HEK293 (cell line): ENCODE measurements around the gene PPM1N.

Experiments
- EGR2 ChIP-seq: fragments of 450-650 bp; formaldehyde crosslinking; IDR thresholded peaks from 2 replicates; pipeline ENCODE4 v1.5.1; 2016; ENCODE audit warnings: low read depth, missing biosample characterization, missing genetic modification characterization
- GFI1B ChIP-seq: fragments of 450-650 bp; formaldehyde crosslinking; IDR thresholded peaks from 2 replicates; pipeline ENCODE4 v1.5.1; 2016; ENCODE audit warnings: missing biosample characterization, missing genetic modification characterization
- GLI2 ChIP-seq: fragments of 450-650 bp; formaldehyde crosslinking; IDR thresholded peaks from 2 replicates; pipeline ENCODE4; 2017; ENCODE audit warnings: missing biosample characterization, missing genetic modification characterization, low read depth, borderline replicate concordance
- IKZF3 ChIP-seq: fragments of 450-650 bp; IDR thresholded peaks from 2 replicates; pipeline ENCODE4 v1.5.0; 2018; ENCODE audit warnings: missing biosample characterization, mild to moderate bottlenecking, missing genetic modification characterization, moderate library complexity
- INSM2 ChIP-seq: fragments of 450-650 bp; formaldehyde crosslinking; IDR thresholded peaks from 2 replicates; pipeline ENCODE4 v1.5.1; 2016; ENCODE audit warnings: missing biosample characterization, missing genetic modification characterization
- KLF1 ChIP-seq: fragments of 450-650 bp; formaldehyde crosslinking; IDR thresholded peaks from 2 replicates; pipeline ENCODE4 v1.5.1; 2016; ENCODE audit warnings: missing biosample characterization, missing genetic modification characterization
- KLF8 ChIP-seq: fragments of 450-650 bp; formaldehyde crosslinking; IDR thresholded peaks from 2 replicates; pipeline ENCODE4 v1.5.1; 2016; ENCODE audit warnings: missing biosample characterization, missing genetic modification characterization
- PATZ1 ChIP-seq: fragments of 450-650 bp; formaldehyde crosslinking; IDR thresholded peaks from 2 replicates; pipeline ENCODE4 v1.5.1; 2016; ENCODE audit warnings: missing biosample characterization, missing genetic modification characterization
- SALL2 ChIP-seq: fragments of 450-650 bp; formaldehyde crosslinking; IDR thresholded peaks from 2 replicates; pipeline ENCODE4 v1.5.0; 2017; ENCODE audit warnings: missing biosample characterization, mild to moderate bottlenecking, missing genetic modification characterization, borderline replicate concordance
- SCRT1 ChIP-seq: fragments of 450-650 bp; formaldehyde crosslinking; IDR thresholded peaks from 2 replicates; pipeline ENCODE4 v1.5.1; 2016; ENCODE audit warnings: missing biosample characterization, missing genetic modification characterization, borderline replicate concordance
- SCRT2 ChIP-seq: fragments of 450-650 bp; formaldehyde crosslinking; IDR thresholded peaks from 2 replicates; pipeline ENCODE4 v1.5.1; 2016; ENCODE audit warnings: missing biosample characterization, missing genetic modification characterization
- ZBTB10 ChIP-seq: fragments of 450-650 bp; formaldehyde crosslinking; IDR thresholded peaks from 2 replicates; pipeline ENCODE4 v1.5.1; 2016; ENCODE audit warnings: missing biosample characterization, missing genetic modification characterization
- ZBTB21 ChIP-seq: fragments of 450-650 bp; formaldehyde crosslinking; IDR thresholded peaks from 2 replicates; pipeline ENCODE4 v1.5.1; 2017; ENCODE audit warnings: missing biosample characterization, missing genetic modification characterization
- ZFHX2 ChIP-seq: fragments of 450-650 bp; formaldehyde crosslinking; conservative IDR thresholded peaks from 2 replicates; pipeline ENCODE4 v1.5.1; 2016; ENCODE audit warnings: missing biosample characterization, missing genetic modification characterization
- ZNF10 ChIP-seq: fragments of 450-650 bp; formaldehyde crosslinking; IDR thresholded peaks from 2 replicates; pipeline ENCODE4 v1.5.1; 2017; ENCODE audit warnings: missing biosample characterization, missing genetic modification characterization
- ZNF175 ChIP-seq: fragments of 450-650 bp; formaldehyde crosslinking; IDR thresholded peaks from 2 replicates; pipeline ENCODE4 v1.5.1; 2016; ENCODE audit warnings: missing biosample characterization, missing genetic modification characterization
- ZNF19 ChIP-seq: fragments of 450-650 bp; formaldehyde crosslinking; IDR thresholded peaks from 2 replicates; pipeline ENCODE4; 2016; ENCODE audit warnings: missing biosample characterization, missing genetic modification characterization, low read depth
- ZNF248 ChIP-seq: fragments of 450-650 bp; formaldehyde crosslinking; IDR thresholded peaks from 2 replicates; pipeline ENCODE4 v1.5.1; 2017; ENCODE audit warnings: missing biosample characterization, missing genetic modification characterization
- ZNF26 ChIP-seq: fragments of 450-650 bp; formaldehyde crosslinking; IDR thresholded peaks from 2 replicates; pipeline ENCODE4 v1.5.1; 2016; ENCODE audit warnings: missing biosample characterization, missing genetic modification characterization
- ZNF324 ChIP-seq: fragments of 450-650 bp; formaldehyde crosslinking; IDR thresholded peaks from 2 replicates; pipeline ENCODE4 v1.5.1; 2016; ENCODE audit warnings: missing biosample characterization, missing genetic modification characterization
- ZNF416 ChIP-seq: fragments of 450-650 bp; formaldehyde crosslinking; IDR thresholded peaks from 2 replicates; pipeline ENCODE4 v1.5.1; 2016; ENCODE audit warnings: missing biosample characterization, missing genetic modification characterization
- ZNF544 ChIP-seq: fragments of 450-650 bp; formaldehyde crosslinking; IDR thresholded peaks from 2 replicates; pipeline ENCODE4 v1.5.0; 2017; ENCODE audit warnings: missing biosample characterization, missing genetic modification characterization
- ZNF560 ChIP-seq: fragments of 450-650 bp; formaldehyde crosslinking; IDR thresholded peaks from 2 replicates; pipeline ENCODE4 v1.5.1; 2017; ENCODE audit warnings: missing biosample characterization, missing genetic modification characterization, borderline replicate concordance
- ZNF561 ChIP-seq: fragments of 450-650 bp; IDR thresholded peaks from 2 replicates; pipeline ENCODE4 v1.5.1; 2018; ENCODE audit warnings: missing biosample characterization, missing genetic modification characterization, borderline replicate concordance
- ZNF580 ChIP-seq: fragments of 450-650 bp; formaldehyde crosslinking; IDR thresholded peaks from 2 replicates; pipeline ENCODE4 v1.5.1; 2016; ENCODE audit warnings: missing biosample characterization, missing genetic modification characterization
- ZNF707 ChIP-seq: fragments of 450-650 bp; formaldehyde crosslinking; IDR thresholded peaks from 2 replicates; pipeline ENCODE4 v1.5.1; 2016; ENCODE audit warnings: missing biosample characterization, missing genetic modification characterization
- ZNF768 ChIP-seq: fragments of 450-650 bp; formaldehyde crosslinking; IDR thresholded peaks from 2 replicates; pipeline ENCODE4 v1.5.1; 2018; ENCODE audit warnings: missing biosample characterization, mild to moderate bottlenecking, missing genetic modification characterization
- ZNF830 ChIP-seq: fragments of 450-650 bp; IDR thresholded peaks from 2 replicates; pipeline ENCODE4 v1.5.0; 2018; ENCODE audit warnings: missing biosample characterization, missing genetic modification characterization, low read depth, mild to moderate bottlenecking, moderate library complexity
- ZSCAN18 ChIP-seq: fragments of 450-650 bp; formaldehyde crosslinking; IDR thresholded peaks from 2 replicates; pipeline ENCODE4 v1.5.1; 2016; ENCODE audit warnings: missing biosample characterization, missing genetic modification characterization
- TF ChIP-seq, protein P1 (sequence below): fragments of 450-650 bp; formaldehyde crosslinking; IDR thresholded peaks from 2 replicates; pipeline ENCODE4 v1.5.1; 2016; ENCODE audit warnings: missing biosample characterization, missing genetic modification characterization

The PPM1N gene

DNA sequence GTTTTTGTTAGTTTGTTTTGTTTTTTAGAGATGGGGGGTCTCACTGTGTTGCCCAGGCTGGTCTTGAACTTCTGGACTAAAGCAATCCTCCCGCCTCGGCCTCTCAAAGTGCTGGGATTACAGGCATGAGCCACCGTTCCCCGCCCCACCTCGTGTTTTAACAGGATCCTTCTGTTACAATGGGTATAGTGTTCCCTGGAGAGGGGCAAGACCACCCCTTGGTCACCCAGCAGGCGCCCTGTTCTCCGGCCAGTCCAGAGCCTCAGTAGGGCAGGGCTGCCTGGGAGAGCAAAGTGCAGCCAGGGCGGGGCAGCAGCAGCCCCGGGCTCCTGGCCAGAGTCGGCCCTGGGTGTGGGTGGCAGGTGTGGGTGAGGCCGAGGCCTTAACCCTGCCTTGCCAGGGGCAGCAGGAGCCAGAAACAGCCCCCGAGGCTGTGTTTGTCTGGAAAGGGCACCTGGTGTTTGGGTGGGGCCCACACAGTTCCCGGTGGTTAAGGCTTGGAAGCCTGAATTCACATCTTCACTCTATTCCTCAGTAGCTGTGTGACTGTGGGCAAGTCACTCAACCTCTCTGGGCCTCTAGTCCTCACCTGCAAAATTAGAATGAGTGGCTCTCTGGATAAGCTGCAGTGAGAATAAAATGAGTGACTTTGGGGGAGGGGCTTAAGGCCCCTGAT is 16.3 kb downstream of the PPM1N start (continued):
- no peak for TF ChIP-seq ZNF707 (tag by site-specific recombination)
- TF ChIP-seq IKZF3 (tag by site-specific recombination): no peak
- TF ChIP-seq PATZ1: no peak
- TF ChIP-seq ZNF544: no peak
- TF ChIP-seq ZBTB10 (tag by site-specific recombination): no peak
- TF ChIP-seq ZNF768: peak; percentile 84
- TF ChIP-seq ZNF561 (tag by site-specific recombination): no peak
- TF ChIP-seq ZNF10 (tag by site-specific recombination): no peak
- TF ChIP-seq ZNF830: no peak
- no peak for TF ChIP-seq SALL2 (tag by site-specific recombination)
- no peak for TF ChIP-seq ZNF416 (tag by site-specific recombination)
- no peak for TF ChIP-seq ZNF324 (tag by site-specific recombination)
- peak; percentile 85 for TF ChIP-seq EGR2 (tag by site-specific recombination)
- TF ChIP-seq ZNF560 (tag by site-specific recombination): no peak
- no peak for TF ChIP-seq ZSCAN18
- TF ChIP-seq, protein P1, sequence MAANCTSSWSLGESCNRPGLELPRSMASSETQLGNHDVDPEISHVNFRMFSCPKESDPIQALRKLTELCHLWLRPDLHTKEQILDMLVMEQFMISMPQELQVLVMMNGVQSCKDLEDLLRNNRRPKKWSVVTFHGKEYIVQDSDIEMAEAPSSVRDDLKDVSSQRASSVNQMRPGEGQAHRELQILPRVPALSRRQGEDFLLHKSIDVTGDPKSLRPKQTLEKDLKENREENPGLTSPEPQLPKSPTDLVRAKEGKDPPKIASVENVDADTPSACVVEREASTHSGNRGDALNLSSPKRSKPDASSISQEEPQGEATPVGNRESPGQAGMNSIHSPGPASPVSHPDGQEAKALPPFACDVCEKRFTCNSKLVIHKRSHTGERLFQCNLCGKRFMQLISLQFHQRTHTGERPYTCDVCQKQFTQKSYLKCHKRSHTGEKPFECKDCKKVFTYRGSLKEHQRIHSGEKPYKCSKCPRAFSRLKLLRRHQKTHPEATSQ (tag by site-specific recombination): no peak
- TF ChIP-seq INSM2 (tag by site-specific recombination): no peak
- no peak for TF ChIP-seq SCRT2 (tag by site-specific recombination)
- no peak for TF ChIP-seq ZNF175 (tag by site-specific recombination)
- no peak for TF ChIP-seq KLF8 (tag by site-specific recombination)
- TF ChIP-seq ZNF19 (tag by site-specific recombination): no peak
- no peak for TF ChIP-seq ZNF26 (tag by site-specific recombination)
- TF ChIP-seq ZBTB21 (tag by site-specific recombination): no peak
- TF ChIP-seq ZNF248 (tag by site-specific recombination): no peak
- no peak for TF ChIP-seq GFI1B (tag by site-specific recombination)
- no peak for TF ChIP-seq ZNF580 (tag by site-specific recombination)
- no peak for TF ChIP-seq GLI2 (tag by site-specific recombination)
- TF ChIP-seq KLF1 (tag by site-specific recombination): peak; percentile 49
- TF ChIP-seq SCRT1 (tag by site-specific recombination): no peak
- TF ChIP-seq ZFHX2: peak; percentile 84
